Cortex of kidney (tissue), 1 donor: ENCODE data around the gene SLC25A21.

Experiments
- DNase-seq: peaks from one replicate; lab custom pipeline; 2025; lab: John Stamatoyannopoulos, UW

The SLC25A21 gene

DNA sequence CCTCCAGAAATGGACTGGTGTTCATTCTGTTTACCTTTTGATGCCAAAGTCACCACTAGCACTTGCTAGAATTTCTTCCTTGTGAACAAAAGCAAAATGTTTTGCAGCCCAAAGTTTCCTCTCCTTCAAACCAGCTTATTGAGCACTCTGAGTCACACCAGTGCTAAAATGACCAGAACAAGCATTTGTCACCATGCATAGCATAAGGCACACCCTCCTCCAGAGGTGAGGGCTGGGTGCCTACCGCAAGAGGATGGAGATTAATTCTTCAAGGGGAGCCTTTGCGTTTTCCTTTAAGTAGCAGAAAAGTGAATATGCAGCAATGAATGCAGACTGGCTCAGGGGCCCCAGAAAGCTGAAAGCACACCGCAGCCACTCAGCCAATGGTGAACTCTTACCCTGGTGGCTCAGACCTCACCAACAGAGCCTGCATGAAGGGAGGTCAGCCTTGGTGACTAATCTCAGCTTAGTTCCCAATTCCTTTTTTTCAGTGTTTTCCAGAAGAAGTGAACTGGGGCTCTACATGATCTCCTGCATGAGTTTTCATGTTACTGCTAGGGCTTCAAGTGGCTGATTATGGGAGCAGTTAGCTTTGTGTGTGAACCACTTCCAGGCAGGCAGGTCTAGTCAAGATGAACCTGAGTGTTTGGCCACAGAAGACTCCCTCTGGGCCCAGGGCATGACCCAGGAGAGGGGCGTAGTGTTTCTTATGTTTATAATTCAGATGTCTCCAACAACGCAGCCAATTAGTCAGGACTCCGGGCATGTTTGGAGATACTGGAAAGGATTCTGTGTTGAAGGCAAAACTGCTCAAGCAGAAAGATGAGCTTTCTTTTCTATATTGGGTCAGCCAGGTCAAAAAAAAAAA lies 414.4 kb downstream of the SLC25A21 start:
- DNase-seq = no peak

DNA sequence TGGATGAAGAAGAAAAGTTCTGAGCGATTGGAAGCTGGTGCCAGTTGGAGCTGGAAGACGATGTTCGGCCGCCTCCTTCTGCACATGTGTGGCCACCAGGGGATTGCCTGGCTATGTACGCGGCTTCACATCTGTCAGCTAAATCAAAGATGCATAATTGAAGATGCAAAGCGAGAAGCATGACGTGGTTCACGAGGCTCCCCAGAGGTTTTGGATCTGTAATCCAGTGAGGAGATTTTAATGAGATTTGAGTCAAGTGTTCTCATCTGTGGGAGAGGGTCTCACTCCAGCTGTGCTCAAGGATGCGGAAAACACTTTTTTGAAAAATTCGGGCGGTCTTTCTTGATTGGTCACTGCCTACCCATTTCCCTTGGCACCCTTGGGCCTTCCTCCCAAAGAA lies 416.2 kb downstream of the SLC25A21 start:
- DNase-seq = no peak

DNA sequence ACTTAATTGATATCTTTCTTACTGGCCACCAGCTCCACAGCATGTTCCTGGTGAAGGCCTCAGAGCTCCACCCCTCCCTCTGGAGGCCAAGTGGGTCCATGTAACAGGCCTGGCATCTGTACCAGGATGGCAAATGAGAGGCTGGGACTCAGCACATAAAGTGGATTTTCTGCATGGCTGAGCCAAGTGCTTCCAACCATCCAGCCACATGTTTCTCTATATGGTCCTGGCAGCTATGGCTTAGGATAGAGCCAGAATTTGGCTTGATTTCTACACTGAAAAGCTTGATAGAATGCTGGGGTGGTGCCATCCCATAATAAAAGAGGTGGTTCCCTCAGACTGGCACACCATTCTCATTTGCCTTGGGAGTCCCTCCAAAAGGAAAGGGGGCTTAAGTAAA lies 416.6 kb downstream of the SLC25A21 start:
- DNase-seq = no peak

DNA sequence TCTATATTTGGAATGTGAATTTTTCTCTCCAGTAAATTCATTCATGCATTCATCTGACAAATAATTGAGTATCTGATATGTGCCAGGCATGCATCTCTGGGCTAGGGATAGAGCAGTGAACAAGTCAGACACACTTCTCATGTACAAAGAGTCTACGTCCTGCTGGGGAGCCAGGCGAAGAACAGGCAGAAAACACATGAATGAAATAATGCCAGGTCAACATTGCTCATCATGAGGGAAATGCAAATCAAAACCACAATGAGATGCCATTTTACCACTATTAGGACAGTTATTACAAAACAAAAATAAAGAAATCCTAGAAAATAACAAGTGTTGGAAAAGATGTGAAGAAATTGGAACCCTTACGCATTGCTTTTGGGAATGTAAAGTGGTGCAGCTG lies 420.5 kb downstream of the SLC25A21 start:
- no peak for DNase-seq

DNA sequence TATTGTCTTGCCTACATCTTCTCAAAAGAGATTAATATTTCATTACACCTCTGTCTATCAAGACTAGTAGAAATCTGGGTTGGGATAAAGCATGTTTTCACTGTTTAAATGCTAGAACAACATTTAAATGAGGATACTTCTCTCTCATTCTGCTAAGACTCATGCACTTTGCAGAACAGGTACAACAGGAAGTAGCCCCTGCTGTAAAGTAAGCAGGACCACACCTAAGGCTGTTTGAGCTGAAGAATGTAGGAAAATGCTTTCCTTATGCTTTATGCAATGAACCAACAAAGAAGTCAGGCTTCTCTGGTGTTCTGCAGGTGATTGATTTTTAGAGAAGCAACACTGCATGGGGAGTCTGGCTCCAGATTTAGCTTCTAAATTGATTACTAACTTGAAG lies 421.3 kb downstream of the SLC25A21 start:
- DNase-seq = no peak

DNA sequence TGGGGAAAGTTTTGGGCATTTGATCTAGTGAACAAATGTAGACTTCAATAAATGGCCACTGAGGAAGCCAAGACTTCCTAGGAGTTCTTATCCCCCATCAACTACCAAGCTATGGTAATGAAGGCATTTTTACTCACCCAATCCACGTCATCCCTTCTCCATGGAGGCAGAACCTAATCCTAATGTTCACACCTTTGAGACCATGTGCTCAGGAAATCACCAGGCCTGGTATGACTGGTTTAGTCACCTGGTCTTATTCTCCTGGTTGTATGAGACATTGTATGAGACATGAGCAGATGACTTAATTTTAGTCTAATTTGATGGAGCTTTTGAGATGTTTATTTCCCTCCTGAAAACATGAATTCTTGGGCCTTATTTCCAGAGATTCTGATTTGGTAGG lies 422.2 kb downstream of the SLC25A21 start:
- DNase-seq = no peak

DNA sequence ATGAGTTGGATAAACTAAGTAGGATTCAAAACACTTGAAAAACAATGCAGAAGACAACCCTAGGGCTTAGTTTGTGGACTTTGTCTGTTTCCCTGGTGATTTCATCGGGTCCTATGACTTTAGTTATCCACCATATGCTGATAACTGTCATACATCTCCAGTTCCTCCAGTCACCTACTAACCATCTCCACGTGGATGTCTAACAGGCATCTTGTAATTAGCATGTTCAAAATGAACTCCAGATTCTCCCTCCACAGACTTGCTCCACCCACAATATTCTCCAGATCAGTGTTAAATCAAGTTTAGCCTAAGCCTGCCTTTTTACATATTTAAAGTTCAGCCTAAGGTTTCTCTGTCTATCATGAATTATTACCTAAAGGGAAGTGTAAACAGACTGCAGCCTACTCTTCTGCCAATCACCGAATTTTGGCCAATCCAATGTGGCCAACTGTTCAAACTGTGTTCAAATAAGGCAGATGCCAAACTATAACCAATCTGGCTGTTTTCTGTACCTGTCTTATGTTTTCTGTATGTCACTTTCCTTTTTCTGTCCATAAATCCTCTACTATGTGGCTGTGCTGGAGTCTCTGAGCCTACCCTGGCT lies 423.7 kb downstream of the SLC25A21 start:
- DNase-seq = no peak

DNA sequence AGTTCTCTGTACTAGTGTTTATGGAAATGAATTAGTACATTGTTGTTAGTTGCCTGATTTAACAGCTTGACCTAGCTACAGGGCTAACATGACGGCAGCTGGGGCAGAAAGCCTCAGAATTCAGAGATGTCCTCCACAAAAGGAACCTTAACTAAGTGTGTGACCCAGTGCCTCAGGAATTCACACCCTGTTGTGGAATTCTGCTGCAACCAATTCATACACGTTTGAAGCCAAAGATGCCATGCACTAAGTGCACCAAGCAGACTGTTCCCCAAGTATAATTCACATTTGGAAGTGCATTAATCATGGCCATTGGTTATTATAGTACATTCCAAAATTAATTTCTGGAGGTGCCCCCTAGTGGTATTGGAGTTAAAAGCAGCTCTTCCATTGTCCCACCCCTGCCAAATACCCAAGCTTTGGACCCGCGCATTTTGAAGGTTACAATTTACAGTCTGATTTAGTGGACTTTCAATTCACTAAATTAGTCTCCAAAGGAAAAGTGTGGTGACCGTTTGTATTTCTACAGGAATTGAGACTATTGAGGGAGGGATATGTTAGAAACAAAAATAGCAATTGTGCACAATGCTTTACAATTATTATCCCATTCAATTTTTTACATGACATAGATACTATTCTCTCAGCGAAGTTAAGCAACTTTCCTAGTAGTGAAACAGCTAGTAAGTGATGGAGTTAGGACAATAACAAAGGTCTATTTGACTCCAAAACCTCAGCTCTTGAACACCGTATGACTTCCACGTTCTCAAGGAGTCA lies 424.8 kb downstream of the SLC25A21 start:
- DNase-seq = no peak

DNA sequence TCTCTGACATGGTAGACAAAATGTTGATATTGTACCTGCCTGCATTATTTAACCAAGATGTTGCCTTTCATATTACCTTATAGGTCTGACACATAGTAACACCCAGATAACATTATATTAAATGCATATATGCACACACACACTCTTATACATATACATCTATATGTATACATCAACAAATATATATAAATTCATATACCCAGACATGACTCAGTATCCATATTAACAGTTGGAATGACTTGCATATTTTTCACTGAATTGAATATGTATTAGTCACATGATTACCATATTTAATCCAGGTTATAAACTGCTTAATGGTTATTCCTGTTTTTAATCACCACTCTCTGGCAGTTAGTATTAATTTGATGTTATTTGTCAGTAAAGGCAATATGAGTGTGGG lies 425.5 kb downstream of the SLC25A21 start:
- DNase-seq = no peak

DNA sequence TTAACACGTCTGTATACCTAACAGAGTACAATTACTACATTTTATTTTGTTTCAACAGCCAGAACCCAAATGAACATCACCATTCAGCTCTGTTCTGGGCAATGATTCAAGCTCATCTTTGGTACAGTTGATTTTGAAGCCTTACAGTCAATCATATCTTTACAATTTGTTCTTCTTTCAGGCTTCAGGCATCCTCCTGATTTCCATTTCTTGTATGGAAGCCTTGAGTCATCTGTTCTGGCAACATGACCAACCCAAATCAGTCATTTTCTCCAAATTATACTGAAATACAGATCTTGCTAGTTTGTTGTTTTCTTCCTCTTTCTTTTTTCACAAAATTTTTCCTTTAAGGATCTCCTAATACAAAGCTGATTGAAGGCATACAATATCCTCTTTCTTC lies 430.5 kb downstream of the SLC25A21 start:
- DNase-seq = no peak

DNA sequence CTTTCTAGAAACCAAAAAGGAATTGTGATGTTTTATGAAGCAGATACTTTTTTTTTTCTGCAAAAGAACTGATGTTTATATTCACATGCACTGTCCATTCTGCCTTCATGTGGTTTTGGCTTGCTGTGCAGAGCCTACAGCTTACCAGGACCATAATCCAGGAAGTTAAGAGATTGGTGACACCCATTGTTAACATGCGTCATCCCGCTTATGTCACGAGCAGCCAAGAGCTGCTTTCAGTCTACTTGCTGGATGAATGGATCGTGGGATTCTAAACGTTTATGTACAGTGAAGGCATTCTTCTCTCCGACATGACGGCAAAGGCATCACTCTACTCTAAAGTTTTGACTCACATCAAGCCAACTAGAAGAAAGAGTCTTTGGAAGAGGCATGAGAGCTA lies 434.1 kb downstream of the SLC25A21 start:
- DNase-seq = no peak

DNA sequence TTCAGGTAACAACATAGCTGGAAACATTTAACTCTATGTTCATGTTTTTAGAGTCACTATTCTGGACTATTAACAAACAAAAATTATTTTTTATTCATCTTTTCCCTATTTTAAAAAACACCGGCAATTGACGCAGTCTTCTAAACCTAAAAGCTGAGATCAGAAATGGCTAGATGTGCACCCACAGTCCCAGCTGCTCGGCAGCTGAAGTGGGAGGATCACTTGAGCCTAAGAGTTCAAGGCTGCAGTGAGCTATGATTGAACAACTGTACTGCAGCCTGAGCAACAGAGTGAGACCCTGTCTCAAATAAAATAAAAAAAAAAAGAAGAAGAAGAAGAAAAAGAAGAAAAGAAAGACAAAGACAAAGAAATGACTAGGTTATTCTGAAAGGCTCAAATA lies 446.3 kb downstream of the SLC25A21 start:
- no peak for DNase-seq

DNA sequence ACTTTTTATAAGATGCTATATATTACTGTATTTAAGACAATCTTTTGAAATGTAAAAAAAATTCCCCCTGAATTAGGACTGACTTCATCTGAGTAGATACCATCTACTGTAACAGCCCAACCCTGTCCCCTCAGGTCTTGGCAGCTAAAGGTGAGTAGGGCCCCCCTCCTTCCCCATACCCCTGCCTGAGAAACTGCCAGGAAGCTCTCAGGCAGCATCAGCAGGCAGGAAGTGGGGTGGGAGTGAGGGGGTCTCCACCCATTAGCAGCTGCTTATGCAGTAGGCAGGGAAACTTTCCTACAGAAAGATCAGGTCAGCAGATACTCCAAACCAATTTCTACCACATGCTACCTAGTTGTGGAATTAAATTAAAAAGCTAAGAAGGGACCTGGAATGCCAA lies 448.2 kb downstream of the SLC25A21 start:
- DNase-seq = no peak

DNA sequence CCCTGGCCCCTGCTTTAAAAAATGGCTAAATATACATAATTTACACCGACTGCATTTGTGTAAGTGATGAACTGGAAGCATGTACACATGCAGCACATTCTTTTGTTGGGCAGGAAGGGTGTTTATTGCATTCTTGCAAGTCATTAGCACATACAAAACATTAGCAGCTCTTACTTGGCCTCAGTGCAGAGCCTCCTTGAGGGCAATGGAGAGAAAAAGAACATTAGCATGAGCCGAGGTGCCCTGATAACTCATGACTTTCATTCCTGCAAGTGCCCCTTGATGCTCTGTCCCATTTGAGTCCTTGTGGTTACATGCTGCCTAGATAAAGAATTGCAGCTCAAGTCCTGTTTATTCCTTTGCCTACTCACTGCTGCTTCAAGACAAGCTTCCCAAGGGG lies 448.9 kb downstream of the SLC25A21 start:
- no peak for DNase-seq

DNA sequence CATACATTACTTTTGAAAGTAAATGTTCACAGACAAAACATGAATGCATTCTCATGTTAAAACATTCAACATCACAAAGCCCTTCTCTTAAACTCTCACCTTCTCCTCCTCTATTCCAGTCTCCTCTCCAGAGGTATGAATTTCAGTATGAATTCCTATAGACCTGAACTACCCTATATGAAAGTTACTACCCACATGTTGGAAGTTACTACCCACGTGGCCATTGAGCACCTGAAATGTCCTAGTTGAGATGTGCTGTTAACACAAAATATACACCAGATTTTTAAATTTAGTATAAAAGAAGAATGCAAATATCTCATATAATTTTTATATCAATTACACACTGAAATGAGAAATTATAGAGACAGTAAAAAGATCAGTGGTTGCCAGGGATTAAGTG lies 450.5 kb downstream of the SLC25A21 start:
- no peak for DNase-seq

DNA sequence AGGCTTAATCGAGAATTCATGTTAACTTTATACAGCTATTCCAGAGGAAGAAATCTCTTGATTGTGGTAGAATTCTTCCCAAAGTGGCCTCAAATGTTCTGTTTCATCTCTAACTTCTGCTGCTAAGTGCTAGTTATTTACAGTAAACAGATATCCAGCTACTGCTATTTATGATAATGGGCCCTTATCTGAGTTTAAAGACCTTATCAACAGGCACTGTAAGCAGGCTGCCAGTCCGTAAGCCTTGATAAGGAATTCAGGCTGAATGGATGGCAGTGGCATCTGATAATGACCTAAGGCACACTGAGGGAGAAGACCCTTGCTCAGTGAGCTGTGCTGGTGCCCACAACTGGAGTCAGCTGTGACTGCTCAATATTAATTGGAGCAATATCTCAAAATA lies 451.7 kb downstream of the SLC25A21 start:
- no peak for DNase-seq

DNA sequence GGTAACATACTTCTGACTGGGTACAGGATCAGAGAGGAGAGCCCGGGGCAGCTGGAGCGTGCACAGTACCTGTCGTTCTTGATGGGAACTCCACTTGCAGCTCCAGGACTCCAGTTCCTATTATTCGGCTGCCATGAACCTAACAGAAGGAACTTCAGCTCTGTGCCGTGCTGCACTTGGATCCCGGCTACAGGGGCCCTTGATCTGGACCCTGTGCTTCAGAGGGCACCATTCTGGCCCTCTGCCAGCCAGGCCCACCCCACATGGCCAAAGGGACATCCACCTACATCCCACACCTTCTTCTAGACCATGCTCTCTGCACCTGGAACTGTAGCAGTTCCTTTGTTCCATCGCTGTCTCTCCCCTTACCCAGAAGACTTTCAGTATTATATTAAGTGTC lies 452.6 kb downstream of the SLC25A21 start:
- DNase-seq = no peak

DNA sequence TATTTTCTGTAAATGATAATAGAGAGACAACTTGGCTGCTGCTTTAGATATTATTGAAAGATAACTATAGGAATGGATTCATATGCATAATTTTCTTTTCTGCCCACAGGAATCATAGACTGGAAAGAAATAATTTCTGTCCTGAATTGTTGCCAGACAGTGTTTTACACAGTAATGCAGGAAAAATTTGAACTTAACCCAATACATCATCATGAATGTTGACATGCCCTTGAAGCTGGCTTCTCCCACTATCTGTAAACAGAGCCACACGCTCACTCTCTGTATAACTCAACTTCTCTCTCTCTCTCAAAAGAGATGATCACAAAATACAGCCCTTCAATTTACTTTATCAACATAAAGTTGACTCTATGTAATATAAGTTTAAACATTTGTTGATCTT lies 454.2 kb downstream of the SLC25A21 start:
- DNase-seq = no peak

DNA sequence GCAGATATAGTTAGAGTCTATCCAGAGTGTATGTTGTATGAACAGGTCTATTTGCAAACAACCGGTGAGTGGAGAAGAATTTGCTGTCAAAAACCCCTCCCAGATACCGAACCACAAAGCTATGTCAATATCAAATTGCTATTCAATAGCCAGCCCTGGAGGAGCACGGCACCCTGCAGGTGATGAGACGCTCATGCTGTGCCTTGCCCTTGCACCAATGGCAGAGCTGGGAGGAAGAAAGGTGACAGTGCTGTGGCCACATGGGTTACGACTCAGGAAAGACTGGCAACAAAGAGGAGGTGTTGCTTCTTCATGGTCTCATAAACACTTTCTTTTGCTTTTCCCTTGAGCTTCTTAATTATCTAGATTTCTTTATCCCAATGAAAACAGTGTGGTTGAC lies 455.0 kb downstream of the SLC25A21 start:
- DNase-seq = no peak

DNA sequence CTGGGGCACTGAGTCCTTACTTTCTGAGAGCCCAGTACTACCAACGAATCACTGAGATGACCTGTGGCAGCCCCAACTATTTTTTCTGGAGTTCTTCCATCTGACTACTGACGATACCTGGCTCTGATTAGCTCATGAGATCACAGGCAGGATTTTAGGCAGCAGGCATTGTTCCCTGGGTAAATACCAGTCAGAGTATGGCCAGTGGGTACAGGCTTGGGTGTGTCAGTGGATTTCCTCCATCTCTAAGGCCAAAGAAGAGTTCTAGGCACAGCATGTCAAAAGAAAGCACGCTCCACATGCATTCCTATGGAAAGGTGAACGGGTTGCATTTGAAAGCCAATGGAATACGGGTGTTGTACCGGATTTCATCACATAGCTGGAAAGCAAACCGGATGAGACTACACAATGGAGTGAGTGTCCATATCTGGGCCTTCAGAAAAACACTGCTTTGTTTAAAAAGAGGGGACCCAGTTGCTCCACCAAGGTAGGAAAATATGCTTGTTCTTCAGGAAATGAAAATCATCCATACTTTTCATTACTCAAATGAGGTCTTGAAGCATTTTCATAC lies 455.7 kb downstream of the SLC25A21 start:
- DNase-seq = no peak

DNA sequence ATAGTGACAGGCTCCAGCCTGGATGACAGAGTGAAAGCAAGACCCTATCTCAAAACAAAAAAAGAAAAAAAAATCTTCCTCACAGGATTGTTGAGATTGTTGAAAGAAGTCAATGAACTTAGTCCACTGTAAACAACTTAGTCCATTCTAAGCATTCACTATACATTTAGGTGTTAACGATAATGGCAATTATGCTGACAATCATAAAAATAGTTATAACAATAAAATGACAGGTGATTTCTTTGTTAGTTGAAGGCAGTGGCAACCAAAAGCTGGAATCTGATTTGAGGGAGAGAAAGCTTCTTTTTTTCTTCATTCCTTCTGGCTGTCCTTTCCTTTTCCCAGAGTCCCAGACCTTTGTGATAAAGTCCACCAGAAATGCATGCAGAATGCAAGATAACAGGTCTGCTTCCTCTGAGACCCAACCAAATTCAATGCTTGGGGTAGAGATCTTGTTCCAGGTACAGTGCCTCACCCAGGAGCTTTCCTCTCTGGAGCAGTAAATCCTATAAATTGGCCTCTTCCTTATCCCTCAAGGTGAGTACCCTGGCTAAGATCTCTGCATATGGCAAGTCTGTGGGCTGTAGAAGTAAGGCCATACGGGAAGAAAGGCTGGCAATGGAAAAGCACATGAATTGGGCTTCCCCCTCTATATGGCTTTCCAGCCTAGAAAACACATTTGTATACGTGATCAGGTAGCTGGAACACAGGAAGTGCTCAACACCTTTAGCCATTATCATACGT lies 458.3 kb downstream of the SLC25A21 start:
- no peak for DNase-seq

DNA sequence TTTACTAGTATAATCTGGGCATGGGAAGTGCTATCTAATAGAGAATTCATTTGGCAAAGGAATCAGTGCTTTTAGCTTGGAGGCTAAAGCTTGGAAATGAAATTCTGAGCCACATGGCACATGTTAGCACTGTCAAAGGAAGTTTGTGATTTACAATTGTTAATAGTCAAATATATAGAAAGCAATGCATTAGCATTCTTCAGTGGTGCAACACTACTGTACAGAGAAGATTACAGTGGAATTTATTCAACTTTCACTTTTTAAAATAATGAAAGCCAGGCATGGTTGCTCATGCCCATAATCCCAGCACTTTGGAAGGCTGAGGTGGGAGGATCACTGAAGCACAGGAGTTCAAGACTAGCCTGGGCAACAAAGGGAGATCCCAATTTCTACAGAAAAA lies 464.8 kb downstream of the SLC25A21 start:
- no peak for DNase-seq
